ENCODE results near the gene LEMD2. TPM values are rescaled to one million over a fixed set of nuclear protein-coding genes. Genes with fewer than 3 reads are reported as not detected.

Gene LEMD2
- polyA plus RNA-seq, 1 donor (not counting 4 experiments of a cell fraction or from before 2014, with no cell fraction given) = 48.6 TPM

GRCh38 chr6:33751771-33752645 is 36.9 kb downstream of the LEMD2 start:
- no peak overlapping the region for H3K27ac ChIP-seq (ENCODE audit: control insufficient read depth, insufficient read depth, low read length)
- H3K36me3 ChIP-seq (ENCODE audit: control insufficient read depth in 2 of 2, extremely low read depth in 1 of 2, insufficient read depth in 2 of 2, low read length in 2 of 2) = no peaks in the 10 kb centered on the region
- no peaks in the 10 kb centered on the region for H3K9me3 ChIP-seq (ENCODE audit: control insufficient read depth, low read depth, low read length)
- H3K9ac ChIP-seq (ENCODE audit: control insufficient read depth, extremely low read depth, insufficient read depth, low read length) = no peak overlapping the region
- dilution Hi-C loops (cut with MboI; ENCODE audit: extremely low pct_ligation_motif_present, low sequenced_read_pairs) = no loop called here
- H3K9me1 ChIP-seq (ENCODE audit: control insufficient read depth, extremely low read depth, insufficient read depth, low read length) = no peaks in the 10 kb centered on the region
- no peaks in the 10 kb centered on the region for H3K79me2 ChIP-seq (ENCODE audit: control insufficient read depth, insufficient read depth, low read length)
- H3K4me3 ChIP-seq (ENCODE audit: control insufficient read depth in 2 of 3, extremely low read depth in 1 of 3, insufficient read depth in 2 of 3, low read depth in 1 of 3, low read length in 3 of 3) = no peak overlapping the region
- peaks cover 11% of the 10 kb centered on the region for H3K4me1 ChIP-seq (ENCODE audit: control insufficient read depth, extremely low read depth, insufficient read depth, low read length)
- peak overlapping the region; percentile 39 for H3K4me2 ChIP-seq (ENCODE audit: control insufficient read depth, extremely low read depth, insufficient read depth, low read depth, low read length)
- DNase-seq (ENCODE audit: low read depth, low spot score) (no peak), FAIRE-seq (no peak)
- no peaks in the 10 kb centered on the region for H3K27me3 ChIP-seq (ENCODE audit: control insufficient read depth, extremely low read depth, insufficient read depth, low read length)
- H2AFZ ChIP-seq (ENCODE audit: control insufficient read depth, low read length) = no peak overlapping the region
- no peaks in the 10 kb centered on the region for H4K20me1 ChIP-seq (ENCODE audit: control insufficient read depth, extremely low read depth, insufficient read depth, low read length)
- no peak for TF ChIP-seq EZH2 (IDR thresholded peaks at IDR 0.05; ENCODE audit: low read length)

DNA sequence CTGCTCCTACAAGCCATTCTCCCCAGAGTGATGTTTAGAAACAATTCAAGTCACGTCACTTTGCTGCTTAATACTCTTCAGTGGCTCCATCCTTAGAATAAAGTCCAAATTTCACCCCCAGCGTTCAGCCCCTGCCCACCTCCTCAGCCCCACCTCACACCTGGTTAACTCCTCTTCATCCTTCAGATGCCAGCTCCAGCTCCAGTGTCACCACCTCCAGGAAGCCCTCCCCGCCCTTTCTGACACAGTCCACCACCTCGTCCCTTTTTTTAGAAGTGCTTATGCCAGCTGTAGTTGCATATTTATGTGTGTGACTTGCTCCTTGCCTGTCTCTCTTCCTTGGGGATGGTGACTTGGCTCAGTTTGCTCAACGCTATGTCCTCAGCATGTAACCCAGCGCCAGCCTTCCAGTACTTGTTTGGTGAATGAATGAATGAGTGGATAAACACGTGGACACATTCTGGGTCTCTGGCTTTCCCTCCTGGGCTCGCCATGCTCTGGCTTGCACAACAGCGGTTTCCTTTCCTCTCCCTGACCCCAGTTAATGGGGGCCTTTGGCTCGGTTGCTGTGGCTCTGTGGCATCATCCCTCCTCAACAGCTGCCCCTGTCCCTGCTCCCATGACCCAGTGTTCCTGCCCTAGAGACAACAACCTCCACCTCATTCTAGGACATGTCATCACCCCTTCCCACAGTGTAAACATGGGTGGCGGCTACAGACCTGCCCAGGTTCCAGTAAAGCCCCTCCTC is 38.5 kb downstream of the LEMD2 start:
- H3K4me3 ChIP-seq (ENCODE audit: control insufficient read depth in 2 of 3, extremely low read depth in 1 of 3, insufficient read depth in 2 of 3, low read depth in 1 of 3, low read length in 3 of 3) = no peak overlapping the region
- DNase-seq (ENCODE audit: low read depth, low spot score) = no peak
- no peaks in the 10 kb centered on the region for H3K9me1 ChIP-seq (ENCODE audit: control insufficient read depth, extremely low read depth, insufficient read depth, low read length)
- H3K27me3 ChIP-seq (ENCODE audit: control insufficient read depth, extremely low read depth, insufficient read depth, low read length) = no peaks in the 10 kb centered on the region
- H3K4me1 ChIP-seq (ENCODE audit: control insufficient read depth, extremely low read depth, insufficient read depth, low read length) = peaks cover 11% of the 10 kb centered on the region
- H3K27ac ChIP-seq (ENCODE audit: control insufficient read depth, insufficient read depth, low read length) = no peak overlapping the region
- no peak for TF ChIP-seq CTCF (optimal IDR thresholded peaks at IDR 0.05 in 1 of 3, IDR thresholded peaks at IDR 0.05 in 1 of 3, conservative IDR thresholded peaks at IDR 0.05 in 1 of 3; ENCODE audit: extremely low read depth in 1 of 3, insufficient read depth in 2 of 3, low read length in 3 of 3)
- no peaks in the 10 kb centered on the region for H4K20me1 ChIP-seq (ENCODE audit: control insufficient read depth, extremely low read depth, insufficient read depth, low read length)
- no peak for FAIRE-seq
- H3K79me2 ChIP-seq (ENCODE audit: control insufficient read depth, insufficient read depth, low read length) = no peaks in the 10 kb centered on the region
- no peak overlapping the region for H3K9ac ChIP-seq (ENCODE audit: control insufficient read depth, extremely low read depth, insufficient read depth, low read length)
- no peaks in the 10 kb centered on the region for H3K36me3 ChIP-seq (ENCODE audit: control insufficient read depth in 2 of 2, extremely low read depth in 1 of 2, insufficient read depth in 2 of 2, low read length in 2 of 2)
- dilution Hi-C loops (cut with MboI; ENCODE audit: extremely low pct_ligation_motif_present, low sequenced_read_pairs) = no loop called here
- no peak overlapping the region for H3K4me2 ChIP-seq (ENCODE audit: control insufficient read depth, extremely low read depth, insufficient read depth, low read depth, low read length)
- no peaks in the 10 kb centered on the region for H3K9me3 ChIP-seq (ENCODE audit: control insufficient read depth, low read depth, low read length)
- no peak overlapping the region for H2AFZ ChIP-seq (ENCODE audit: control insufficient read depth, low read length)

Data from keratinocyte (primary cell).